GM19468 (cell line): Measurements from ENCODE around the gene RABGAP1L.
"Not testable (repeated sequence)": the region's sequence is repeated elsewhere in the genome, so short reads cannot be mapped to it uniquely, and the experiment has no call there.

Experiments
- ATAC-seq: cut with Tn5 transposase; IDR thresholded peaks from one replicate; pipeline ENCODE4 v1.9.1; 2021; ENCODE audit warnings: mild to moderate bottlenecking, moderate library complexity, moderate number of reproducible peaks; ENCODE audit not compliant: unreplicated experiment; ENCODE audit errors: extremely low read depth

Gene RABGAP1L

DNA sequence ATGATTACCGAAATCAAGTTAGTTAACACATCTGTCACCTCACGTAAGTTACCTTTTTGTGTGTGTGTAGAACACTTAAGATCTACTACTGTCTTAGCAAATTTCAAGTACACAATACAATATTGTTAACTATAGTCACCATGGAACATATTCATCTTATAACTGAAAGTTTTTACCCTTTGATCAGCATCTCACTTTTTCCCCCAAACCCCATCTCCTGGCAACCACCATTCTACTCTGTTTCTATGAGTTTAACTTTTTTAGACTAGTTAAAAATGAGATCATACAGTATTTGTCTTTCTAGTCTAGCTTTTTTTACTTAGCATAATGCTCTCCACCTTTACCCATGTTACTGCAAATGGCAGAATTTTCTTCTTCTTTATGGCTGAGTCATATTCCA lies 124.7 kb downstream of the RABGAP1L start:
- ATAC-seq, result no peak

DNA sequence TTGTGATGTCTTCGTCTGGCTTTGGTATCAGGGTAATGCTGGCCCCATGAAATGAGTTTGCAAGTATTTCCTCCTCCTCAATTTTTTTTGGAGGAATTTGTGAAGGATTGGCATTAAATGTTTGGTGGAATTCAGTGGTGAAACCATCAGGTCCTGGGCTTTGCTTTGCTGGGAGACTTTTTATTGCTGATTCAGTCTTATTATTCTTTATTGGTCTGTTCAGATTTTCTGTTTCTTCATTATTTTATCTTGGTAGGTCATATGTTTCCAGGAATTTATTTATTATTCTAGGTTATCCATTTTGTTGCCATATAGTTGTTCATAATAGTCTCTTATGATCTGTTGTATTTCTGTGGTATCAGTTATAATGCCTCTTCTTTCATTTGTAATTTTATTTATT lies 126.7 kb downstream of the RABGAP1L start:
- no peak for ATAC-seq

DNA sequence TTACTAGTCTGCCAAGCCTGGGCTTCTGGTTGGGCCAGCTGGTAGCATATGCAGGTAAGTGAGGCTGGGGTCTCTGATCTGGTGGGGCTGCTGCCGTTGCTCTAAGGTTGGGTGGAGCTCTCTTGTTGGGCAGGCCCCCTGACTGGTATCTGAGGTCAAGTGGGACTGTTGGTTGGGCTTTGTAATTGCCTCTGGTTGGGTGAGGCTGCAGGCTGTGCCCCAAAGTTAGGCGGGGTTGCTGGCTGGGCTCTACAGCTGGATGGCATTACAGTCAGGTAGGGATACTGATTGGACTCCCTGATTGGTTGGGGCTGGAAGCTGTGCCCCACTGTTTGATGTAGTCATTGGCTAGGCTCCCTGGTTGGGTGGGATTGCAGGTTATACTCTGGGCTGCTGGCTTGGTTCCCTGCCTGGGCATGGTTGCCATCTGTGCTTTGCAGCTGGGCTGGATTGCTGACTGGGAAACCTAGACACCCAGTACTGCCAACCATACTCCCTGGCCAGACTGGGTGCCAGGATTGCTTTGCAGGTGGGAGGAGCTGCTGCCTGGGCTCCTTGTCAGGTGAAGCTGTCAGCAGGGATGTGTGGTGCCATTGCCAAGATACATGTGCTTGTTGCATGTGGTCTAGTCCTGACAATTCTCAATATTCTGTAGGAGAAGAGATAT lies 130.5 kb downstream of the RABGAP1L start:
- ATAC-seq, result no peak

DNA sequence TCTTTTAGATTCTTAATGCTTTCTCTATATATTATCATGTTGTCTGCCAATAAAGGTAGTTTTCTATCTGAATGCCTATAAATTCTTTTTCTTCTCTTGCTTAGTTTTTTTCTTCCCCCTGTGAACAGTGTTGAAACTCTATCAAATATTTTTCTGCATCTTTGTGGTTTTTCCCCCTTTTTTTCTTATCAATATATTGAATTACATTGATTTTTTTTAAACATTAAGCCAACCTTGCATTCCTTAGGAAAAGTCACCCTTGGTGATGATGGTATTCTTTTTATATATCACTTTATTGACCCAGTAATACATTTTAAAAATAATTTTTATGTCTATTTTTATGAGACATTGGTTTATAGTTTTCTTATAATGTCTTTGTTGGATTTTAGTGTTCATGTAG lies 131.7 kb downstream of the RABGAP1L start:
- ATAC-seq, result no peak

DNA sequence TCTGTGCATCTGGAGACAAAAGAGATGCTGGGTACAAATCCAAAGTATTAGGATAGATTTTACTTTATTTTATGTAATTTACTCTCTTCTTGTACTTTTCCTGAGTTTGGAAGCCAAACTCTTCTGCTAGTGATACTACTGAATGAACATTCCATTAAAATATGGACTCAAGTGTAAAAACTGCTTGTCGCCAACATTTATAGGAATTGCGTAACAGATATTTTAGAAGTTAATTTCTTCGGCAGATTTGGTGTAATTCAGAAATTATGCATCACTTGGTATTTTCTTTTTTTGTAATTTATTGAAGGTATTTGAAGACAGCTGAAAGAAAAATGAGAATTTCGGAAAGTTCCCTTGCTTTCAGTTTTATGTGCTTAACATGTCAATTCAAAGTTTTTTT lies 137.0 kb downstream of the RABGAP1L start:
- ATAC-seq, result no peak

DNA sequence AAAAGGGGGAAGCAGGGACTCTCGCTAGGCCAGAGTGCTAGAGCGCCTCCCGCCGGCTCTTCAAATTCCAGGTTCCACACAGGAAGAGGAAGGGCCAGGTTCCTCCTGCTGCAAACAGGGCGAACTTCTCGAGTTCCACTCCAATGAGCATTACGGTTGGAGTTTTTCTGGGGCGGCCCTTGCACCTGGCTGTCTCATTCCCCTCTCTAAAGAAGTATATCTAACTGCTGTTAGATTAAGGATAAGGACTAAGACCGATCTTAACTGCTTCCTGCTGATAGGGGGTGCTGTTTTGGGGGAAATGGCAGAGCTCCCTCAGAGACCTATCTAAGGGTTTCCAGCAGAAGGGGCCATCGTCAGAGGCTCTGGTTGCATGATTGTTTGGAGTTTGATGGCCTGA lies 138.0 kb downstream of the RABGAP1L start:
- ATAC-seq, result no peak

DNA sequence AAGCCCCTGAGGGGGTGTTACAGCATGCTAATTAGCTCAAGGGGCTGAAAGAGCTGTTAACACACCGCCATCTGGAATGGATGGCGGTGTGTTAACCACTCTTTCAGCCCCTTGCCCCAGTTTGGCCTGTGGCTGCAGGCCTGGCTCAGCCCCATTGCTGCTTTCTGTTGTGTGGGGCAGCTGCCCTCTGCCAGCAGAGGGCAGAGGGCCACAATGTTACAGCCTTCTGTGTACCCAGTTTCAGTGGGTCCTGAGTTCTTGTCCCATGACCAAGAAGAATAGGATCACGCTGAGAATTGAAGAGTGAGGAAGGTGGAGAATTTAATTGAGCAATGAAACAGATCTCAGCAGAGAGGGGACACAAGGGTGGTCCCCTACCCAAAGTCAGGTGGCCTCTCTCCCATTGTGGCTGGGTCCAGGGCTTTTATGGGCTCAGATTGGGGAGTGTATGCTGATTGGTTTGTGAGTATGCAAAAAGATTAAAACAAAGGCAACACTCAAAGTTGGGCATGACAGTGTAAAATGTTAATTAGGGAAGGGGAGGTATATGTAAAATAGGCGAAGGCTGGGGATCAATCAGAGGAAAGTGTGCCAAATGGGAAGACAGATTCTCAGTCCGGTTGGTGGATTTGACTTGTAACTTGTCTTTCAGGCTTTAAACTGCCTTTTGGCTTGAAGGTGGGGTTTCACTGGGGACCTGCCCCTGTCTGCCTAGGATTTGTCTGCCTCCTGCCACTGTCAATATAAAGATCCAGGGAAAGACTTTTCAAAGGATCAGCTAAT lies 142.2 kb downstream of the RABGAP1L start:
- no peak for ATAC-seq

DNA sequence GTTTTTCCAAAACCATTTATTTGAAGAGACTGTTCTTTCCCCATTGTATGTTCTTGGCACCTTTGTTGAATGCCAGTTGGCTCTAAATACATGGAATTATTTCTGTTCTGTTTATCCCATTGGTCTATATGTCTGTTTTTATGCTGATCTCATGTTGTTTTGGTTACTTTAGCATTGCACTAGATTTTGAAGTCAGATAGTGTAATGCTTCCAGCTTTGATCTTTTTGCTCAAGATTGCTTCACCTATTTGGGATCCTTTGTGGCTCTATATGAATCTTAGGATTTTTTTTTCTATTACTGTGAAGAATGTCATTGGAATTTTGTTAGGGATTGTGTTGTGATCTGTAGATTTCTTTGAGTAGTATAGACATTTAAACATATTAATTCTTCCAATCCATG lies 149.3 kb downstream of the RABGAP1L start:
- ATAC-seq, result no peak

DNA sequence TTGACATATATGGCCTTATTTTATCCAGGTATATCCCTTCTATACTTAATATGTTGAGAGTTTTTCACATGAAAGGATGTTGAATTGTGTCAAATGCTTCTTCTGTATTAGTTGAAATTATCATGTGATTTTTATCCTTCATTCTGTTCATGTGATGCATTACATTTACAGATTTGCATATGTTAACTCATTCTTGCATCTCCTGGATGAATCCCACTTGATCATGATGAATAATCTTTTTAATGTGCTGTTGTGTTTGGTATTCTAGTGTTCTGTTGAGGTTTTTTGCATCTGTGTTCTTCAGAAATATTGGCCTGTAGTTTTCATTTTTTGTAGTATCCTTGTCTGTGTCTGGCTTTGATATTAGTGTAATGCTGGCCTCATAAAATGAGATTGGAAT lies 150.2 kb downstream of the RABGAP1L start:
- ATAC-seq, result no peak

DNA sequence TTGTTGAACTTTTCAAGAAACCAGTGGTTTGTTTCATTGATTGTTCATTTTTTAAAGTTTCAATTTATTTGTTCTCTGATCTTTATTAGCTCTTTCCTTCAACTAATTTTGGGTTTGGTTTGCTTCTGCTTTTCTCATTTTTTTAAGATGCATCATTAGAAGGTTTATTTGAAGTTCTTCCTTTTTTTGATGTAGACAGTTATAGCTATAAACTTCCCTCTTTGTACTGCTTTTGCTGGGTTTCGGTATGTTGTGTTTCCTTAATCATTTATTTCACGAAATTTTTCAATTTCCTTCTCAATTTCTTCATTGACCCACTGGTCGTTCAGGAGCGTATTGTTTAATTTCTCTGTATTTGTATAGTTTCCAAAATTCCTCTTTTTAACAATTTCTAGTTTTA lies 155.1 kb downstream of the RABGAP1L start:
- no peak for ATAC-seq

DNA sequence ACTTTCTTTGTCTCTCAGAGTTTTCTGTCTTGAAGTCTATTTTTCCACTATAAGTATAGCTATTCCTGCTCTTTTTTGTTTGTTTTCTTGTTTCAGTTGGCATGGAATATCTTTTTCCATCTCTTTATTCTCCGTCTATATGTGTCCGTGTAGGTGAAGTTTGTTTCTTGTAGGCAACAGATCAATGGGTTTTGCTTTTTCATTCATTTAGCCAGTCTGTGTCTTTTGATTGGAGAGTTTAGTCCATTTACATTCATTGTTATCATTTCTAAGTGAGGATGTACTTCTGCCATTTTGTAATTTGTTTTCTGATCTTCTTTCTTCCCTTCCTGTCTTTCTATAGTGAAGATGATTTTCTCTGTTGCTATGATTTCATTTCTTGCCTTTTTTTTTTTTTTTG lies 155.9 kb downstream of the RABGAP1L start:
- ATAC-seq, result no peak

DNA sequence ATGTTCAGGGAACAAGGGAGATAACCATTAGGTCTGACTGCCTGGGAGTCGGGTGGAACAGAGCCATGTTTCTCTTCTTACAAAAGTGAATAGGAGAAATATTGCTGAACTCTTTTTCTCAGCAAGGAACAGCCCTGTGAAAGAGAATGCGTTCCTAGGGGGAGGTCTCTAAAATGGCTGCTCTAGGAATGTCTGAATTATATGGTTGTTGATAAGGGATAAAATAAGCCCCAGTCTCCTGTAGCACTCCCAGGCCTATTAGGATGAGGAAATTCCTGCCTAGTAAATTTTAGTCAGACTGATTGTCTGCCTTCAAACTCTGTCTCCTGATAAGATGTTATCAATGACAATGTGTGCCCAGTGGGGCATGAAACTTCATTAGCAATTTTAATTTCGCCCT lies 161.6 kb downstream of the RABGAP1L start:
- ATAC-seq, result not testable (repeated sequence)

DNA sequence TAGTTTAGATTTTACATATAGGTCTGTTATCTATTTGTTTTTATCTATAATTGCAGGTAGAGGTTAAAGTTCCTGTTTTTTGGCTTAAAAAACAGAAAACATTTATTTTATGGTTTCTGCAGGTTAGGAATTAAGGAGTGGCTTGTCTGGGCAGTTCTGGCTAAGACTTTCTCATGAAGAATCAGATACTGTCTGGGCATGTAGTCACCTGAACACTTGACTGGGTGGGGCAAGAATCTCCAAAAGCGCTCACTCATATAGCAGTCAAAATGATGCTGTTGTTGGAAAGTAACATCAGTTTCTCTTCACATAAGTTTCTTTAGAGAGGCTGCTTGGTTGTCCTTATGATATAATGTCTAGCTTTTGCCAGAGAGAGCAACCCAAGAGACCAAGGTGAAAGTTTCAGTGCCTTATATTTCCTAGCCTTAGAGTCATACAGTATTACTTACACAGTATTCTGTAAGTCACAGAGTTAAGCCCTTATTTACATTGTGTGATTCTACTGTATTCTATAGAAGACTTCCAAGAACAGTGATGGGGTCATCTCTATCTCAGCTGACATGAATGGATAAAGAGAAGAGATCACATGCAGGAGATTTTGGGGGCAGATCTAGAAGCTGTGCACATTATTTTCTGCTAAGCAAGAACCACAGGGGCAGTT lies 163.0 kb downstream of the RABGAP1L start:
- no peak for ATAC-seq

DNA sequence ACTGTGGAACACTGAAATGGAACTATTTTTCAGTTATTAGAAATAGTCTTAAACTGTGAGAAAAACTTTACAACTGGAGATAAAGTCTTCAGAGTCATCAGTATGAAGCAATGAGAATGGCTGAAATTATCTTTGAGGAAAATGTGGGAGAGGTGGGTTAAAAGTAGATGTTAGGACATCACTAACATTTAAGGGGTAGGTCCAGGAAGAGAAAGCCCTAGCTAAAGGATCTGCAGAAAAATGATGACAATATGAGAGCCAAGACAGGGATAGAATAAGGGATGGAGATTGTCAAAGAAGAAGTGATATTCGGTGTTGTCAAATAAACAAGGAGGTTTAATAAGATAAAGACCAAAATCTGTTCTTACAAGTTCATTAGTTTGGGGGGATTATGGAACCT lies 165.2 kb downstream of the RABGAP1L start:
- ATAC-seq, result no peak

DNA sequence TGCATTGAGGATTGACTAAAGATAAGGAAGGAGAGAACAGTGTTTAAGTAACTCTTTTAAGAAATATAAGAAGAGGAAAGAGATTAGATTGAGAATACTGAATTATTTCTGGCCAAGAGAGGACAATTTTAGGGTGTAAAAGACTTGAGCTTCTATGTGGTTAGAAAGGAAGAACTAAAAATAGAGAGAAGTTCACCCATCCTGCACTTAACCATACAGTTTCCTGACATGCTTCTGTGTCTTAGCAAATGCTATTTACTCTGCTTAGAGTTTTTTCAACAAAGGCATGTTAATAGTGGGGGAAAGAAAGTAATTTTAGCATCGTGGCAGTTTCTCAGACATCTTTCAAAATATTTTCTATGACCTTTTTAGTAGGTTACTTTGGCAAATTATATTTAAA lies 165.6 kb downstream of the RABGAP1L start:
- ATAC-seq, result no peak

DNA sequence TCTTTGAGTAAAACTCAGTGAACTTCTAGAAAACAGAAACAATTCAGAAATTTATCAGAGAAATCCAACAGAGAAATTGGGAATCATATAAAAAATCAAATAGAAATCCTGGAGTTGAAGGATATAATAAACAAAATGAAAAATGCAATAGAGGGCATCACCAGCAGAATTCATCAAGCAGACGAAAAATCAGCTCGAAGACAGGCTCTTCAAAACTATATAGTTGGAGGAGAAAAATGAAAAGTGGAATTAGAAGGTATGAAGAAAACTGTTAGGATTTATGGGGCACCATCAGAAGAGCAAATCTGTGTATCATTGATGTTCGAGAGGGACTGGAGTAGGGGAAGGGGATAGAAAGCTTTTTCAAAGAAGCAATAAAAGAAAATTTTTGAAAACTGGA lies 167.0 kb downstream of the RABGAP1L start:
- no peak for ATAC-seq

DNA sequence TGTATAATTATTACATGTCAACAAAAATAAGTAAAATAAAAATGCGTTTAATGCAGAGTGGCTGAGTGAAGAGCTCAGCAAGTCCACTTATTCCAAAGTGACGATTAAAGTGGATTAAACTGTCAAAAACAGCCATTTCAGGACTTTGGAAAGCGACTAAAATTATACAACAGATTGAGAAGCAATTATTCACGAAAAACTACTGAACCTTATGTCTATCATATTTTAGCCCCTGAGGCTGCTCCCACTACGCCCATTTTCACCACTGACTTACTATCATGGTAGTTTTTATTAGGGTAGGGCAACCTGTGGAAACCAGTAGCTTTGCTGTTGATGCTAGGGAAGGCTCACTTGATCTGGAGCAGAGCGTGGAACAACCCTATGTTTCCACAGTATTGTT lies 174.1 kb downstream of the RABGAP1L start:
- ATAC-seq, result no peak

DNA sequence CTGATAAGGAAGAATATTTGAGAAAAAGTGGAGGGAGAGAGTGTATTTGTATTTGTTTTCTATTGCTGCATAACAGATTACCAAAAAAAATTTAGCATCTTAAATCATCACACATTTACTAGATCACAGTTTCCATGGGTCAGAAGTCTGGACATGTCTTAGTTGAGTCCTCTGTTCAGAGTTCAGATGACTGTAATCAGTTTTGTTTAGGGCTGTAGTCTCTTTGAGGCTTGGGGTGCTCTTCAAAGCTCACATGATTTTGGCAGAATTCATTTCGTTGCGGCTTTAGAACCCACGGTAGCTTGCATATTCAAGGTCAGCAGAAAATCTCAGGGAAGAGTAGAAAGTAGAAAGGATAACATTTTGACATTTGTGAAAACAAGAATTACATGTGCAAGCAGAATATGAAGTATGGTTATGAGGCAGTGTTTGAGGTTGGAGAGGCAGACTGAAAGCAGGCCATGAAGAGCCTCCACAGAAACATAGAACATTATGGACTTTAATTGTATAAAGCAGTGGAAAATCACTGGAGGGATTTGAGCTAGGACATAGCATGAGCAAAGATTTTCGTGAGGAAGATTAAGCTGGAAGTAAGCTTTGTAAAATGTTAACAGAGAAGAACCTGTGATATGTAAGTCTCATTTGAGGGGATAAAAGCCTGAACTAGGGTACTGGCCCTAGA lies 177.8 kb downstream of the RABGAP1L start:
- ATAC-seq, result no peak

DNA sequence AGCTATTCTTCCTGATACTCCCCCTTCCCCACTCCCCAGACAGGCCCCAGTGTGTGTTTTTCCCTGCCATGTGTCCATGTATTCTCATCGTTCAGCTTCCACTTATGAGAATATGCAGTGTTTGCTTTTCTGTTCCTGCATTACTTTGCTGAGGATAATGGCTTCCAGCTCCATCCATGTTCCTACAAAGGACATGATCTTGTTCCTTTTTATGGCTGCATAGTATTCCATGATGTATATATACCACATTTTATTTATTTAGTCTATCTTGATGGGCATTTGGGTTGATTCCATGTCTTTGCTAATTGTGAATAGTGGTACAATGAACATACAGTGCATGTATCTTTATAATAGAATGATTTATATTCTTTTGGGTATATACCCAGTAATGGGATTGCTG lies 181.1 kb downstream of the RABGAP1L start:
- ATAC-seq, result not testable (repeated sequence)

DNA sequence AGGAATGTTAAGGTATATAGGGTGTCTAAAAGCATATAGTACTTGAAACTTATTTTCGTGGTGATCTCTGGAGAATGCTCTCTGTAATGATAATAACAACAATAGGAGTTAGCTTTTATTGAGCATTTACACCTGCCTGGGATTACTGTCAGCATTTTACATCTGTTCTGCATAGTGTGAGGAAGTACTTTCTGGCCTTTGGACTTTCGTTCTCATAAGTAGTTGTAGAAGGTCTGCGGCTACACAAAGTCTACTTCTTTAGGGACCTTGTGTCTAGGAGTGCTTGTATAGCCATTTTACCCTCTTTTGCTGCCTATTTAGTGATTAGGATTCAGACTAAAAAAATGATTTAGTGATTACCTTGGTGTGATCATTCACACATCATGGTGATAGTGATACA lies 184.8 kb downstream of the RABGAP1L start:
- ATAC-seq, result peak; percentile 79

DNA sequence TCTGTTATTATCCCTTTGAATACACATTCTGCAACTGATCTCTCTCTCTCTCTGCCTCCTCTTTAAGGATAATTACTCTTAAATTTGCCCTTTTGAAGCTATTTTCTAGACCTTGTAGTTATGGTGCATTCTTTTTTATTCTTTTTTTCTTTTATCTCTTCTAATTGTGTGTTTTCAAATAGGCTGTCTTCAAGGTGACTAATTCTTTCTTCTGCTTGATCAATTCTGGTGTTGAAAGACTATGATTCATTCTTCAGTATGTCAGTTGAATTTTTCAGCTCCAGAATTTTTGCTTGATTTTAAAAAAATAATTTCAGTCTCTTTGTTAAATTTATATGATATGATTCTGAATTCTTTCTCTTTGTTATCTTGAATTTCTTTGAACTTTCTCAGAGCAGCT lies 192.8 kb downstream of the RABGAP1L start:
- ATAC-seq, result no peak
